GM13977 (cell line): ENCODE data around the gene DMC1.

Source experiments
- DNase-seq: peaks from one replicate; pipeline ENCODE4 v3.0.0; 2012; ENCODE audit warnings: low spot score
- in situ Hi-C: fragments of 300-500 bp; cut with MboI; formaldehyde crosslinking; loops from one replicate; pipeline ENCODE4 v1.12.0; 2022; ENCODE audit warnings: low sequenced_read_pairs, low pct_unique_long_range_greater_than_20kb, mixed read lengths, inconsistent platforms; ENCODE audit not compliant: unreplicated experiment
- TF ChIP-seq, protein P1 (sequence below): IDR thresholded peaks from 2 replicates; pipeline ENCODE4 v1.5.1; 2012; ENCODE audit warnings: mild to moderate bottlenecking, control low read depth; ENCODE audit not compliant: insufficient read depth; ENCODE audit errors: extremely low read depth, missing control alignments

The DMC1 gene

DNA sequence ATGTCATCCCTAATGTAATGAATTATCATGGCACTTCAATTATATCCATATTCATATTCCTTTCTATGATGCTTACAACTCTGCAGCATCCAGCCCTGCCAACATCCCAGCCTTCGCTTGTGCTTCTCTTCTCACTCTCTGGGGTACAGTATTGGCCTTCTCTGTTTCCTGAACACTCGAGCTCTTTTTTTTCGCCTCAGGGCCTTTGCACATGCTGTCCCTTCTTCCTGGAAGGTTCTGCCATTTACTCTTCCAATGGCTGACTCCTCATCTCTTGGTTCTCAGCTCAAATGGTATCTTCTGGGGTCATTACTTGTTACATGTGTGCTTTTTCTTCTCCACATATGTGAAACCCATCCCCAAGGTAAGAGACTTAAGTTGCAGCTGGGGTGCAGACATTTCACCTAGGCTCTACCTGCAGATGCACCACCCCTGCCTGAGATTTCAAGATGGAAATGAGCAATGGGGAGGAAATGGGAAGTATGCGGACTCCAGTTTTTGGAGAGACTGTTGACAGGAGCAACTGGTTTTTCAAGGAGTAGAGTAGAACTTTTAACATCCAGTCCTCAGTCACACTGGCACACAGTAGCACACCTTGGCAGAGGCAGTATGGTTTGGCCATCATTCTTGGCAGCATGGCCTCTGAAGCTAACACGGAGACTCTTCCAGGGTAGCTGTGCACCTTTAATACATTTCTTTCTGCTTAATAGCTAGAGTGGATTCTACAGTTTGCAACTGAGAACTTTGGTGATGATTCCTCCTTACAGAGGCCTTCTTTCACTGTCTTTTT is 42.4 kb upstream of the DMC1 start:
- no peak for DNase-seq
- in situ Hi-C loops: no loop called here
- TF ChIP-seq, protein P1, sequence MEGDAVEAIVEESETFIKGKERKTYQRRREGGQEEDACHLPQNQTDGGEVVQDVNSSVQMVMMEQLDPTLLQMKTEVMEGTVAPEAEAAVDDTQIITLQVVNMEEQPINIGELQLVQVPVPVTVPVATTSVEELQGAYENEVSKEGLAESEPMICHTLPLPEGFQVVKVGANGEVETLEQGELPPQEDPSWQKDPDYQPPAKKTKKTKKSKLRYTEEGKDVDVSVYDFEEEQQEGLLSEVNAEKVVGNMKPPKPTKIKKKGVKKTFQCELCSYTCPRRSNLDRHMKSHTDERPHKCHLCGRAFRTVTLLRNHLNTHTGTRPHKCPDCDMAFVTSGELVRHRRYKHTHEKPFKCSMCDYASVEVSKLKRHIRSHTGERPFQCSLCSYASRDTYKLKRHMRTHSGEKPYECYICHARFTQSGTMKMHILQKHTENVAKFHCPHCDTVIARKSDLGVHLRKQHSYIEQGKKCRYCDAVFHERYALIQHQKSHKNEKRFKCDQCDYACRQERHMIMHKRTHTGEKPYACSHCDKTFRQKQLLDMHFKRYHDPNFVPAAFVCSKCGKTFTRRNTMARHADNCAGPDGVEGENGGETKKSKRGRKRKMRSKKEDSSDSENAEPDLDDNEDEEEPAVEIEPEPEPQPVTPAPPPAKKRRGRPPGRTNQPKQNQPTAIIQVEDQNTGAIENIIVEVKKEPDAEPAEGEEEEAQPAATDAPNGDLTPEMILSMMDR: no peak

DNA sequence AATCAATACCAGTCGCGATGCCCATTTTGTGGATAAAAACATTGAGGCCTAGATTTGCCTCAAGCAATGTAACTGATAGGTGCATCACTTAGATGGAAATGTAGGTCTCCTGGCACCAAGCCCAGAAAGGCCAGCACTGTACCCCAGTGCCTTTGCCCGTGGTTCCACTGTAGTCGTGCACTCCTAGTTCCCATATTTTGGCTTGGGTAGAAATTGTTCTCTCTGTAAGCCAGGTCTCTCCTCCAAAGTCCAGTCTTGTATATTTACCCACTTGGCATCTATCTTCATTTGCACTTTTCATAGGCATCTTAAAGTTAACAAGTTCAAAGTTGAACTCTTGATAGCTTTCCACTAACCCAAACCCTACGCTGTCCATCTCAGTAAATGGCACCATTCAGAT is 41.6 kb upstream of the DMC1 start:
- DNase-seq: no peak
- TF ChIP-seq, protein P1: no peak
- in situ Hi-C loops: no loop called here

DNA sequence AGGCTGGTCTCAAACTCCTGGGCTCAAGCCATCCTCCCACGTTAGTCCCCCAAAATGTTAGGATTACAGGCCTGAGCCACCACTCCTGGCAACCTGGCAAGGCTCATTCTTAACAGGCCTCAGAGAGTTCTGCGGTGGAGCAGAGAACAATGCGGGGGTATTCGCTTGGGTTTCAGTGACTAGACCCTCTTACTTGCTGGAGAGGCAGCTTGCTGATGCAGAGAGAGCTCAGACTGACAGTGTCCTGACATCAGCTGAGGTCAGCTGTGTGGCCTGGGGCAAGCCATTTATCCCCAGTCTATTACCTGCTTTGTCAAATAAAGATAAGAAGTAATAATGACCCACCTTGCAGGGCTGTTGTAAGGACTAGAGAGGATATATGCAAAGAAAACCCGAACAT is 40.3 kb upstream of the DMC1 start:
- DNase-seq: no peak
- TF ChIP-seq, protein P1: no peak
- in situ Hi-C loops: no loop called here

DNA sequence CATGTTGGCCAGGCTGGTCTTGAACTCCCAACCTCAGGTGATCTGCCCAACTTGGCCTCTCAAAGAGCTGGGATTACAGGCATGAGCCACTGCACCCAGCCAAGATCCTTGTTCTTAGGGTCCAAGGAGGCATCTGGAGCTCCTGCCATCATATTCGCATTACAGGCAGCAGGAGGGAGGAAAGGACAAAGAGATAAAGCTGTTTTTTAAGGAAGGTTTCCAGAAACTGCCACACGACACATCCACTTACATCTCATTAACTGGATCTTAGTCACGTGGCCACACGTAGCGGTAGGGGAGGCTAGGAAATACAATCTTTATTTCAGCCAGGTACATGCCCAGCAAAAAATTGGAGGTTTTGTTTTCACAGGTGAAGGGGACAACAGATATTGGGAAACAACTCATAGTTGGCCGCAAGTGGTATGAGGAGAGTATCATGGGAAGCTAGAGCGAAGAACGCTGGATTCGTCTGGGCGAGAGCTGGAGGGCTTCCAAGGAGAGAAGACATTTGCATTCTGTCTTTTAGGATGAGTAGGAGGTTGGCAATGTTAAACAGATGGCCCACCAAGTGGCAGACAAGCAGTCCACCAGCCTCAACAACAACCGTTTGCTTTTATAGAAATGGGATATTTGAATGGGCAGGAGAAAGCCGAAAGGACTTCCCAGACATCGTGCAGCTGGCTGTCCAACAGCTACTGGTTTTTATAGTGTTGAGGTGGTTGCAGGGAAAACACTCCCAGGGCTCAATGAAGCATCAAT is 39.2 kb upstream of the DMC1 start:
- no peak for DNase-seq
- TF ChIP-seq, protein P1: no peak
- in situ Hi-C loops: no loop called here

DNA sequence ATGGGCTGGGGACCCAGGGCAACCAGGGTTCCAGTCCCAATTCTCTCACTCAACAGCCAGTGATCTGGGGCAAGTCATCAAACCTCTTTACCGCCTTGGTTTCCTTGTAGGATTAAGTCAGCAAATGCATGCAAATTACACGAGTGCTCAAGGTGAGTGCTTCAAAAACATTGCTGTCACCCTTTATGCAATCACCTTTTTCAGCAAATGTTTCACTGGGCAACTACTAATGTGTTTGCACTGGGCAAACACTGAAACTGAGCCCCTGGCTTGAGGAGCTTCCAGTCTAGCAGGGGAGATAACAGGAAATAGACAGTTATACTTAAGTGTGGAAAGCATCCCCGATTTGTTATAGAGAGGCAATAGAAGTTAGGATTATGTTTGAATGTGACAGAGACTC is 37.7 kb upstream of the DMC1 start:
- DNase-seq: no peak
- in situ Hi-C loops: no loop called here
- TF ChIP-seq, protein P1: no peak

DNA sequence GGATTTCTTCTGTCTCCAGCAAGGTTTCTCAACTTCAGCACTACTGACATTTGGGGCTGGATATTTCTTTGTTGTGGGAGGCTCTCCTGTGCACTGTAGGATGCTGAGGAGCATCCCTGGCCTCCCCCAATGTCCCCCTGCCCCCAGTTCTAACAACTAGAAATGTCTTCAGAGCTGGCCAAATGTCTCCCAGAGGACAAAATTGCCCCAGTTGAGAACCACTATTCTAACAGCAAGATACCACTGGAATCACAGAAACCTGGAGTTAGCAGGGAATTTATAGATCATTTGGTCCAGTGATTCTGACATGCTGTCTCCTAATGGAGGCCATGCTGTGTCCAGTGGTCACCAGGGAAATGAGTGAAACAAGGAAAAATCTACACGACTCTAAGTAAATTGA is 32.2 kb upstream of the DMC1 start:
- no peak for DNase-seq
- in situ Hi-C loops: no loop called here
- TF ChIP-seq, protein P1: no peak
